ENCODE results near the gene WDR31. TPM values are rescaled to one million over a fixed set of nuclear protein-coding genes. Genes with fewer than 3 reads are reported as not detected.
"Not testable (repeated sequence)": the region's sequence is repeated elsewhere in the genome, so short reads cannot be mapped to it uniquely, and the experiment has no call there.

WDR31 gene
- total RNA-seq, 1 donor from 2014 or later: 13.8 TPM

DNA sequence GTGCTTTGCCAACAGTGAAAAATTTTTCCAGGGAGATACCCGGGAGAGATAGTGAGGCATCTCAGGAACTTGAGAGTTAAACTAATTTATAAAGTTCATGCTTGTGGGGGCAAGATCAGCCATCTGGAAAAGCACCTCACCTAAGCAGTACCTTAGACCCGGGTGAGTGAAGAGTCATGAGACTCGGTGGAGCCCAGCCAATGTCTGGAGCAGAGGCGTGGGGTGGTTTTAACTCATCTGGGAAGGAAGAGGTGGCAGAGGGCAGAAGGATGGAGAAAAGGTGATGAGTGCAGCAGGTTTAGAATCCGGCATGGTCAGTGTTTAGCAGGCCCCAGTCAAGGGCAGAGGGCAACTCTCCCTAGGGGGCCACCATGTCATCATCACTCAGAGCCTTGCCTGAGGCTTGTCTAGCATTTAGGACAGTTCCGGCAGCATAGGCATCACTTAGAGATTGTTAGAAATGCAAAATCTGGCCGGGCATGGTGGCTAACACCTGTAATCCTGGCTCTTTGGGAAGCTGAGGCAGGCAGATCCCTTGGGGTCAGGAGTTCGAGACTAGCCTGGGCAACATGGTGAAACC, 32.6 kb downstream of the WDR31 start:
- DNase-seq (no peak), ATAC-seq (ENCODE audit: poor library complexity) (no peak)
- intact Hi-C loops (cut with DNase I): loop anchor here (5.0 kb wide), 1 partner anchor 100 kb away; no protein-coding TSS in a partner anchor

DNA sequence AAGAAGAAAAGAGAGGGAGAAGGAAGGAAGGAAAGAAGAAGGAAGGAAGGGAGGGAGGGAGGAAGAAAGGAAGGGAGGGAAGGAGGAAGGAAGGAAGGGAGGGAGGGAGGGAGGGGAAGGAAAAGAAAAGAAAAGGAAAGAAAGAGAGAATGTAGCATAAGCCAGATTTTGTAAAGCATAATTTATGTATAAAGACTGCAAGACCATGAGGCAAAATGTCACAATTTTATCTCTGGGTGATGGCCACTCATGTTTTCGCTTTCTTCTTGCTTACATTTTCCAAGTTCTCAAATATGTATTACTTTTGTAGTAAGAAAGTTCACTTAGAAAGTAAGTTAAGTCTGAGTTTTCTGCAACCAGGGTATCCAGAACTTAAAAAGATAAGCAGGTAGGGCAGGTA, 33.5 kb downstream of the WDR31 start:
- ATAC-seq (ENCODE audit: poor library complexity) (no peak), DNase-seq (no peak)
- intact Hi-C loops (cut with DNase I): loop anchor here (5.0 kb wide), 1 partner anchor 101 kb away; no protein-coding TSS in a partner anchor

DNA sequence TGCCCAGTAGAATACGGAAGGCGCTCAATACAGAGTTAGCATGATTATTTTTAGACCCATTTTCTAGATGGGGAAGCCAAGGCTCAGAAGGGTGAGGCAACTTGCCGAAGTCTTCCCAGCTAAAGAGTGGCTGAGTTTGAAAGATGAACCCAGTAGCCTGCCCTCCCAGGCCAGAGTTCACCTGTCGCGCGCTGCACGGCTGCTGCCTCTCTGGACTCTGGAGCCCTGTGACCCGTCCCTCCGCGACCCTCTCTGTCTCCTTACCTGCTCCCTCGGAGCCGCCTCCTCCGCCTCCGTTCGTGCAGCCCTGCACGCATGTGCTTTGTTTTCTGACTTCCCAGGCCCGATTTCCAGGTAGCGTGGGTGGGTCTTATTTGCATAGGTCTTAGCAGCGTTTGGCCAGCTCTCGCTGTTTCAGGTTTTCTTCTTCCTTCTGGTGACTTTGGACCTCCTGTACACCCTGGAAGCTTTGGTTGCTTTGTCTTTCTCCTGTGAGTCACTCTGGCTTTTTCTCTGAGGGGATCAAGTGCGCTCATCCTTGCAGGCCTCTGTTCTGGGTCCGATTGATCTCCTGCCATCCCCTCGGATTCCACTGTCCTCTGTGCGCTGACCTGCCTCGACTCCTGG, 37.2 kb downstream of the WDR31 start, which contains the start of gene RNF183:
TSS of gene RNF183 (minus strand) at position 585 of the 627 bp plus-strand sequence. CDS start 5,192 bp downstream, outside the sequence.
- no peak for ATAC-seq (ENCODE audit: poor library complexity)
- intact Hi-C loops (cut with DNase I): no loop called here
- no peak for DNase-seq

DNA sequence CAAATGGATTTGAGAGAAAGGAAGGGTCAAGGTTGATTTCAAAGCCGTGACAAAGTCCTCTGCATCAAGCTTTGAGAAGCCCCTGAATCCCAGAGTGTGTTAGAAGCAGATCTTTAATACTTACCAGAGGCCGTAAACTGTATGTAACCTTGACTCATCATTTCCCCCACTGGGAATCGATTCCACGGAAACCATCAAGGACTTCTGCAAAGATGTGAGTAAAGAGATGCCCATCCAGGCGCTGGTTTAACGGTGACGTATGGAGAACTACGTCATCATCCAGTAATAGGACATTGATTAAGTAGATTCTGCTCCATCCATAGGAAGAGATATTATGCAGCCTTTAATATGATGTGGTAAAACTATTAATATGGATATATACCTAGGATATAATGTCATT, 38.5 kb downstream of the WDR31 start:
- DNase-seq: no peak
- intact Hi-C loops (cut with DNase I): no loop called here
- ATAC-seq (ENCODE audit: poor library complexity): no peak

DNA sequence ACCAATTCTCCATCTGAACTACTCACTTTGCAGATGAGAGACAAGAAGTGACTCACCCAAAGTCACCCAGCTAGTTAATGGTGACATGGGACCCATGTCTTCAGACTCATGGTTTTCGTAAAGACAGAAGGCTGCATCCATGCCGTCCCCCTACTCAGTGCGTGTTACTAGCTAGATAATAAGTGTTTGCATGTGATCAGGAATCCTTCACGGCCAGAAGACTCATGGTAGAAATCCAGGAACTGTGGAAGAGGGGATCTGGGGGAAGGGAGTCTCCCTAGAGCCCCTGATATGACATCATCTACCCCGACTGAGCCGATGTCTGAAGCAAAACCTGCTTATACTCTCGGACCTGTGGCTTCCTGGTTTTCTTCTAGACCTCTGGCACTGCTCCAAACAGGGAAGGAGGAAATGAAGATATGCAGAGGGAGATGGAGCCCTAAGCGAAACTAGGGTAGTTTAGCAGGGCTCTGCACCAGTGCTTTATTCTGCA, 40.2 kb downstream of the WDR31 start:
- ATAC-seq (ENCODE audit: poor library complexity) (no peak), DNase-seq (no peak)
- intact Hi-C loops (cut with DNase I): no loop called here

DNA sequence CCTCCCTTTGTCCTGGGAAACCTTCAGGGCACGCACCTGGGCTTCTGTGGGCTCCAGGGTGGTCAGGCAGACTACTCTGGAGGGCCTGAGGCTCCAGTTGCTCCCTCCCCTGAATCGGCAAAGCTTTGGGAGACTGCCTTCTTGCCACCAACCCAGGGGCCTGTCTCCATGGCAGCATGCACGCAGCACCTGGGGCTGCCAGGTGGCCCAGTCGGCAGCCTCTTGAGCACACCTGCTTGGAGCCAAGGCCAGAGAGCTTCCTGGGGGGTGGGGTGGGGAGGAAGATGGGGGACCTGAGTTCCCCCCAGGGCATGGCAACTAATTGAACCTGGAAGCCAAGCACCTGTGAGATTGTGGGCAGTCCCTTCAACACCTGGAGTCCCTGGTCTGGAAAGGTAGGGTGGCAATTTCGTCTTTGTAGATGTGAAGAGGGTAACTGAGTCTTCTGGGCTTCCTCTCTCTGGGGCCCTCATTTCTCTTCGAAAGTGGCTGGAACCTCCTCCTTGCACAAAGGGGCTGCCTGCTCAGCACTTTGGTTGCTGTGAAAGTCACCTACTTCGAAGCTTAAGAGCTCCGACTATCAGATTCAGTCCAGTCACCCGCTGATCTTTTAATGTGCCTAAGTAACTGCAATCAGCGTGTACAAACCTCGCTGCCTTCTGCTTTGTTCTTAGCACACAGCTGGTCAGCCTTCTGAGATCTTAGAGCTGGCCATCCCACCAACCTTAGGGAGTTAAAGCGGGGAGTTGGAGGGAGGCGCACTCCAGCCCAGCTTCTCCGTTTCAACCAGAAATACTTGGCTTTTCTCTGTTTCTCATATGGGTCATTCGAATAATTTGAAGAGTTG, 40.9 kb downstream of the WDR31 start:
- ATAC-seq (ENCODE audit: poor library complexity) (no peak), DNase-seq (no peak)
- intact Hi-C loops (cut with DNase I): no loop called here

DNA sequence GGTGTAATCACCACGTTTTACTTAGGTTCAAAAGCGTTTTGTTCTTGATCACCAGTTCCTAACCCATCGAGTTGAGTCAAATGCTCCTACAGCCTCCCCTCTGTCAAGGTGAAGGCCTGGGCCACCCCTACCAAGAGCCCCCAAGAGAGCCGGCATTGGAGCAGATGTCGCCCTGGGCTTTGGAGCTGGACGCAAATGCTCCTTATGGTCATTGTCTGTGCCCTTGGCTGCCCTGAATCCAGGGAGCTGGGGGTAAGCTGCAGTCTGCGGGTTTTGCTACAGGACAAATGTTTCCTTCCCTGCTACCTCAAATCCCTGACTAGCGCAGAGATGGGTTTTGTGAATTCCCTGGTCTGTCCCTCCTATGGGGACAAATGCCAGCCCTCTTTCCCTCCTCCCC, 41.8 kb downstream of the WDR31 start:
- DNase-seq (no peak), ATAC-seq (ENCODE audit: poor library complexity) (no peak)
- intact Hi-C loops (cut with DNase I): no loop called here

DNA sequence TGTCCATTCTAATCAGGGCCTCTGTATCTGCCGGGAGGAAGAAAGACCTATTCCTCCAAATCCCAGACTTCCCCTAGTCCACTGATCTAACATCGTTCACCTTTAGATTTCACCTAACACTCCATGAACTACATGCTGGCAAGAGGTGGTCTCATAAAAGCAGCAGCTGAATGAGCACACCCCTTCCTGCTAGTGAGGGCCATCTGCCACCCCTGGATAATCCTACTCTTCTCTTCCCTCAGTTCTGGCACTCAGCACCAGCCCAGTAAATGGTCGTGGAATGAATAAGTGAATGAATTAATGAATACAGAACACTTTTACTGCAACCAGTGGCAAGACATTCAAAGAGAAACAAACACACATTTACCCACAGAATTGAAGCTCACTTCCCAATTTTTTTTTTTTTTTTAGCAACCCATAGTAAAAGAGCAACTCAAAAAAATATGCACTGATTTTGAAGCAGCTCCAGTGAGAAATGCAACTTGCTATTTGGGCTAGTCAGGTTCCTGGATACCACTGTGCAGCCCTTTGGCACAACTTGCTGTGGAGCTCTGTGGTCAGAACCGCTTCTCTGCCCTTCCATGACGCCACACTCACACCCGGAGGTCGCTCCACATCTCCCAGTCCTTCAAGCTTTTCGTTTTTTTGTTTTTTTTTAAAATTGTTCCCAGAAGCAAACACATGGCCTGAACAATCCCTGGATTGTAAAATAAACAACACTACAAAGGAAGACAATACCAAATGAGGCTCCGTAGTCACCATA, 43.1 kb downstream of the WDR31 start:
- DNase-seq: no peak
- intact Hi-C loops (cut with DNase I): no loop called here
- ATAC-seq (ENCODE audit: poor library complexity): no peak

DNA sequence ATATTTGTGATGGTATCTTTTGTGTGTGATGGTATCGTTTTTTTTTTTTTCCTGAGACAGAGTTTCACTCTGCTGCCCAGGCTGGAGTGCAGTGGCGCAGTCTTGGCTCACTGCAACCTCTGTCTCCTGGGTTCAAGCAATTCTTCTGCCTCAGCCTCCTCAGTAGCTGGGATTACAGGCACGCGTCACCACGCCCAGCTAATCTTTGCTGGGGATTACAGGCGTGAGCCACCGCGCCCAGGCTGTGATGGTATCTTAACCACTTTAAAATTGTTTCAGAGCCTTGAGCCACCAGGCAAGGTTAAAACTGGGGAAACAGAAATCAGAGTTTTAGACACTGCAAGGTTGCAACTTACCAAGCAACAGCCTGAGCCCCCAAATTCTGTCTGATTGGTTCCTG, 43.8 kb downstream of the WDR31 start:
- DNase-seq; intact Hi-C loops (cut with DNase I); ATAC-seq (ENCODE audit: poor library complexity): not testable (repeated sequence)

DNA sequence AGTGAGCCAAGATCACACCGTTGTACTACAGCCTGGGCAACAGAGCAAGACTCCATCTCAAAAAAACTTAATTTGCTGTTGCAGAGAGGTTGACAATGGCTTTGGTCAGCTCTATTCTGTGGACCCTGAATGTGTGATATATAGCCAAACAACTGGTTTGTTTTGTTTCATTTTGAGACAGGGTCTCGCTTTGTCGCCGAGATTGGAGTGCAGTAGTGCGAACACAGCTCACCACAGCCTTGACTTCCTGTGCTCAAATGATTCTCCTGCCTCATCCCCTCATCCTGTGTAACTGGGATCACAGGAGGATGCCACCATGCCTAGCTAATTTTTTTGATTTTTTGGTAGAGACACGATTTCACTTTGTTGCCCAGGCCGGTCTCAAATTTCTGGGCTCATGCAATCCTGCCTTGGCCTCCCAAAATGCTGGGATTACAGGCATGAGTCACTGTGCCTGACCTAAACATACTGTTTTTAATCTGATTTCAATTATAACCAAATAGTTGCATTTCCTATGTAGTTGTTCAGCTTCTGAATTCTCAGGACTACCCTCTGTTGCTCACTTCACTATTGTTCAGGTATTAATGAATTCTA, 46.7 kb downstream of the WDR31 start:
- no peak for DNase-seq
- ATAC-seq (ENCODE audit: poor library complexity): no peak
- intact Hi-C loops (cut with DNase I): no loop called here

DNA sequence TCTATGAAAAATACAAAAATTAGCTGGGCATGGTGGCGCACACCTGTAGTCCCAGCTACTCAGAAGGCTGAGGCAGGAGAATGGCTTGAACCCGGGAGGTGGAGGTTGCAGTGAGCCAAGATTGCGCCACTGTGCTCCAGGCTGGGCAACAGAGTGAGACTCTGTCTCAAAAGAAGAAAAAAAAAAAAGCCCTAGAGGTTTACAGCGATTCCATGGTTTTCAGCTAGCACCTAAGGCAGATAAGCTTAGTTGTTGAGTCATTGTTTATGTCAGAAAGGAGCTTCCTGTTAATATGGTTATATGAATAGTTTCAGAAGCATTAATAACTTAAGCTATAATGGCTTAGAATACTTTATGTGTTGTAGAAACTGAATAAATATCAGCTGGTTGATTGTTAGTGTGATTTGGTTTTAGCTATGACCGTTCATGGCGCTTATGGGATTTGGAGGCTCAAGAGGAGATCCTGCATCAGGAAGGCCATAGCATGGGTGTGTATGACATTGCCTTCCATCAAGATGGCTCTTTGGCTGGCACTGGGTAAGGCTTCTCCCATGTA, 49.9 kb downstream of the WDR31 start:
- ATAC-seq (ENCODE audit: poor library complexity) (no peak), DNase-seq (no peak)
- intact Hi-C loops (cut with DNase I): no loop called here

DNA sequence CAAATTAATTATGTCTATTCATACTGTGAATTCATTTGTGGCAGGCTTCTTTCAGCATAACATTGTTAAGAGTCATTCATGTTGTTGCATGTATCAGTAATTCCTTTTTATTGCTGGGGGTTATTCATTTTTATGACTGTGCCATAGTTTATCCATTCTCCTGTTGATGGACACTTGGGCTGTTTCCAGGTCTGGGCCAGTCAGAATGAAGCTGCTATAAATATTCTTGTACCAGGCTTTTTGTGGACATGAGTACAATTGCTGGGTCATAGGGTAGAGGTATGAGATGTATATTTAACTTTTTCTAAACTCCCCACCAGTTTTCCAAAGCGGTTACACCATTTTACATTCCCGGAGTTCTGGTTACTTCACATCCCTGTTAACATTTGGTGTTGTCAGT, 51.0 kb downstream of the WDR31 start:
- intact Hi-C loops (cut with DNase I): no loop called here
- ATAC-seq (ENCODE audit: poor library complexity) (peak; percentile 74), DNase-seq (no peak)

DNA sequence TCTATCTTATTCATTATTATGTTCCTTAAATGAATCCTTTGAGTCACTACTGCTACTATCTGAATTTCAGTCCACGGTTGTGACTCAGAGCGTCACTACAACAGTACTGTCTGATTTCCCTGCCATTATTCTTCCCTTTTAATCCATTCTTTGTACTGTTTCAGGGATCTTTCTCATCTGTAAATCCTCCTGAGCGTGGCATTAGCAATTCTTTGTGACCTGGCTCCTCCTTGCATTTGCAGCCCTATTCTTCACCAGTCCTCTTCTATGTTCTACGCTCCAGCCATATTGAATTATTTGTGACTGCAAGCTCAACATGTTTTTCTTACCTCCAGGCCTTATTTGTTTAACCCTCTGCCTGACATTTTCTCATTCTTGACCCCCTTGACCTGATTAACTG, 58.7 kb downstream of the WDR31 start:
- intact Hi-C loops (cut with DNase I): no loop called here
- DNase-seq (no peak), ATAC-seq (ENCODE audit: poor library complexity) (no peak)

DNA sequence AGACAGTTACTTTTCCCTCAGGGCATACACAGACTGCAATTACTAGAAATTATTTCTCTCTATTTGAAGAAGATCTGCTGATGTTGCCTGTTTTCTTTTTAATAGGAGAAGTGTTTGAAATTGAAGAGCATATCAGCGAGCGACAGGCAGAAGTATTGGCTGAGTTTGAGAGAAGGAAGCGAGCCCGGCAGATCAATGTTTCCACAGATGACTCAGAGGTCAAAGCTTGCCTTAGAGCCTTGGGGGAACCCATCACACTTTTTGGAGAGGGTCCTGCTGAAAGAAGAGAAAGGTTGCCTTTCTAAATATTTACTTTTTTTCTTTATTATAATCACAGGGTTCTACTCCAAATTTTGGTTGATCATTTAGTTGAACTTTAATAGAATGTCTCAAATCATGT, 61.2 kb downstream of the WDR31 start:
- DNase-seq: no peak
- no peak for ATAC-seq (ENCODE audit: poor library complexity)
- intact Hi-C loops (cut with DNase I): no loop called here

DNA sequence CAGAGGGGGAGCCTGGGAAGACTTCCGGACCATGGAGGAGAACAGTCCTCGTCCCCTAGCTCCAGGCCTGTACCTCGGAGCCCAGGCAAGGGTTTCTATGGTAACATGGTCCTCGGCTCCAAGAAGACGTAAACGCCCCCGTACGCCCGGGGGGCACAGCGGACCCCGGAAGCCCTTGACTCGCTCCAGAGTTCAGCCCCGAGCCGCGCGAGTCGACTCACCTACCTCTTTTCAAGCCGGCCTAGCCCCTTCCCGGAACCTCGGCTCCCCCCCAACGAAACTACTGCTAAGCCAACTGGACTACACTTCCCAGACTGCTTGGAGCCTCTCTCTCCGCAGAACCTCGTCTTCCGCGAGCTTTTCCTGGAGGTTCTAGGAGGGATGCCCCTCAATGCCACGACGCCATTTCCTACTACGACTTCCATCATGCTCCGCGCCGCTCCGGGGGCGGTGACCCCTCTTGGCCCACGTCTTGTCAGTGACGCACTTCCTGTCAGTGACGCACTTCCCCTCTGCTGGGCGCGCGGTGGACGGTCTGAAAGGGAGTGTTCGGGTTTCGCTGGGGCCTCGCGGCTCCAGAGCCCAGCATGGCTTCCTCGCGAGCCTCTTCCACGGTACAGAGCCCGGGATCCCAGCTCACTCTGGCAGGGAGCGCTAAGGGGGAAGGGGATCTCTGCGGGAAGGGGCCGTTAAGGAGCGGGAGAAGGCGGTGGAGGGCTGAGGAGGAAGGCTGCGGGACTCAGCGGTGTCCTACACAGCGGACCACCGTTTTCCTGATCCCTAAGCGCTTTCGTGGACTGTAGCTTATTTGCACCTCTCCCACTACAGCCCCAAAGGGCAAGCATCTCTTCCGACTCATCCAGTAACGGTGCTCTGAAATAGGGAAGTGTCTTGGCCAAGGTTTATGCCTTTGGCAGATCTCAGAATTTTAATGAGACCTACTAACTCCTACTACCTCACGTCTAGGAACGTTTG, 64.6 kb downstream of the WDR31 start, which contains the start of the genes CDC26 and PRPF4:
TSS of gene CDC26 (minus strand) at position 416 of the 975 bp plus-strand sequence. CDS start 3,065 bp downstream, outside the sequence.
TSS of gene PRPF4 (plus strand) at position 502 of the 975 bp plus-strand sequence. CDS start at position 588, 86 bp downstream.
- intact Hi-C loops (cut with DNase I): no loop called here
- peak; percentile 98 for DNase-seq
- ATAC-seq (ENCODE audit: poor library complexity): peak; percentile 98

DNA sequence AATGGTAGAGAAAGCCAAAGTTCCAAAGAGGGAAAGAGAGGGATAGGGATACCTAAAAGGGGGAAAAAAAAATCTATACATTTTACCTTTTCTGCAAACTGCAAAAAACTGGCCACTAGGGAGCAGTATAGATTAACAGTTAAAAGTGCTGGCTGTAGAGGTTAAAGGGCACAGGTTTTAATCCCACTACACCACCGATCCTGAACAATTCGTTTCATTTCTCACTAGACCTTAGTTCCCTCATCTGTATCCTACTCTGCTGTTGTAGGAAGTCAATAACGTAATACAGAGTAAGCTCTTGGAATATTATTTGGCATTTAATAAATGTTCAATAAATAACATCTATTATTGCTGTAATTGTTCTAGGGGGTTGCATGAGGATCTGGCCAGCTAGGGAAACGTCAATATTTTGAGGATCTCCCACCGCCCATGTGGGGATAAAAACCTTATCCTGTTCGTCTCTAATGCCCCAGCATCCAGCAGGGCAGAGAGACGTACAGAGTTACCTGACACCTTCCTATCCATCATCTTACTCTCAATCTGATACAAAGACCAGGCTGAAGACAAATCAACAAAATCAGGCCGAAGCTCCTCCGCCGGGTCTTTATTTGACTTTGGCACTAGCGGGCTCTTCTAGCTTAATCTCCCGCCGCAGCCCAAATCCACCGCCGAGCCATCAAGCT, 65.5 kb downstream of the WDR31 start:
- peak; percentile 65 for ATAC-seq (ENCODE audit: poor library complexity)

More for the DNA sequence above, 65.5 kb downstream of the WDR31 start:
- DNase-seq: no peak
- intact Hi-C loops (cut with DNase I): no loop called here
